Measurements from ENCODE around the gene CMTM4. TPM values are rescaled to one million over a fixed set of nuclear protein-coding genes. Genes with fewer than 3 reads are reported as not detected.
A peak's percentile ranks its signal among the peaks of the same experiment; 100 is the strongest.
"Not testable (repeated sequence)": the region's sequence is repeated elsewhere in the genome, so short reads cannot be mapped to it uniquely, and the experiment has no call there.

CMTM4 gene
- total and polyA plus RNA-seq, 2 experiments from 2014 or later: 3.5 to 21.1 TPM

DNA sequence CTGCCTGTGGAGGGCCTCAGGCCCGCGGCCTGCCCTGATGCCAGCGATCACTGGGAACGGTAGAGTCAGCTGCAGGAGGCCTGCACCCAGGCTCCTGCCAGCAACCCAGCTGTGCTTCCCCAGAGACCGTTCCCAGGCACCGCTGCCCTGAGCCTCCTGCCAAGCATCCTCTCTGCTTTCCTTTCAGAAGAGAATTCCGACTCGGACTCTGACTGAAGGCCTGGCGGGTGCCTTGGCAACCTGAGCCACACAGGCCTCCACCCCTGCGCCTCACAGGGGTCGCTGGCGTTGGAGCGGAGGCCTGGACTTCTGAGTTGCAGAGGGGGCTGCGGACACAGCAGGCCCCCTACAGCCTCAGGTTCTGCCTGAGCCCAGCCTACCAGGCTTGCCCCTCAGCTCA lies 84.1 kb downstream of the CMTM4 start:
- no peak overlapping the region for H3K4me3 ChIP-seq
- H3K9me3 ChIP-seq (ENCODE audit: low read depth): no peaks in the 10 kb centered on the region
- H2AFZ ChIP-seq: no peak overlapping the region
- in situ Hi-C loops (cut with MboI): loop anchor here (10.0 kb wide), 1 partner anchor 92 kb away; no protein-coding TSS in a partner anchor
- H4K20me1 ChIP-seq (ENCODE audit: insufficient read depth): no peaks in the 10 kb centered on the region
- H3K4me2 ChIP-seq (ENCODE audit: unreplicated experiment): no peak overlapping the region
- no peak overlapping the region for H3K9ac ChIP-seq
- no peak for DNase-seq
- peaks cover 15% of the 10 kb centered on the region for H3F3A ChIP-seq (ENCODE audit: insufficient read depth)
- H3K9me2 ChIP-seq (ENCODE audit: insufficient read depth): no peaks in the 10 kb centered on the region
- TF ChIP-seq EZH2phosphoT487 (IDR thresholded peaks at IDR 0.05; ENCODE audit: insufficient read depth, low read depth) (no peak), EZH2 (IDR thresholded peaks at IDR 0.05; ENCODE audit: insufficient read depth, poor library complexity, severe bottlenecking) (no peak)
- H3K4me1 ChIP-seq (ENCODE audit: insufficient read depth): peaks cover 29% of the 10 kb centered on the region
- H3K36me3 ChIP-seq (ENCODE audit: low read depth): peaks cover 7% of the 10 kb centered on the region; the same call in 1 of the 2 replicates
- 84 to 87% methylated on average over 14 of the region's 14 CpGs for WGBS, 2 experiments (ENCODE audit: low coverage in 1 of 2, low lambda C conversion rate in 2 of 2, missing lambda C conversion rate in 2 of 2)
- peaks cover 13% of the 10 kb centered on the region; the same call in 1 of the 2 replicates for H3K79me2 ChIP-seq (ENCODE audit: insufficient read depth)
- H3K27me3 ChIP-seq (replicated peaks; ENCODE audit: insufficient read depth): no peaks in the 10 kb centered on the region
- no peak overlapping the region for H3K27ac ChIP-seq

DNA sequence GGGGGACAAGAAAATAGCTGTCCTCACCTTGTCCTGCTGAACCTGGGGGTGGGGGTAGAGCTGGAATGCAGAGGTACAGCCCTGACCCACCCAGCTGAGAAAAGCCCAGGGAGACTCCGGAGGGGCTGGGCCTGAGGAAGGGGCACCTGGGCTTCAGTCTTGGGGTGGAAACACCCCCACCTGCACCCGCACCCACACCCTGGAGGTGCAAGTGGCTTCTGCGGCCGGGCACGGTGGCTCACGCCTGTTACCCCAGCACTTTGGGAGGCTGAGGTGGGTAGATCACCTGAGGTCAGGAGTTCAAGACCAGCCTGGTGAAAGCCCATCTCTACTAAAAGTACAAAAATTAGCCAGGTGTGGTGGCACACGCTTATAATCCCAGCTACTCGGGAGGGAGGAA lies 84.6 kb downstream of the CMTM4 start:
- H3K4me3 ChIP-seq; H3K9me3 ChIP-seq (ENCODE audit: low read depth); H3K36me3 ChIP-seq (ENCODE audit: low read depth); H4K20me1 ChIP-seq (ENCODE audit: insufficient read depth); H3K4me2 ChIP-seq (ENCODE audit: unreplicated experiment); H2AFZ ChIP-seq; H3K9ac ChIP-seq; H3K27me3 ChIP-seq (replicated peaks; ENCODE audit: insufficient read depth); DNase-seq; H3K9me2 ChIP-seq (ENCODE audit: insufficient read depth); H3K27ac ChIP-seq; H3F3A ChIP-seq (ENCODE audit: insufficient read depth): not testable (repeated sequence)
- in situ Hi-C loops (cut with MboI): loop anchor here (10.0 kb wide), 1 partner anchor 93 kb away; no protein-coding TSS in a partner anchor
- peaks cover 24% of the 10 kb centered on the region for H3K4me1 ChIP-seq (ENCODE audit: insufficient read depth)
- WGBS, 2 experiments (ENCODE audit: low coverage in 1 of 2, low lambda C conversion rate in 2 of 2, missing lambda C conversion rate in 2 of 2): 96 to 97% methylated on average over 8 of the region's 8 CpGs
- peaks cover 17% of the 10 kb centered on the region for H3K79me2 ChIP-seq (ENCODE audit: insufficient read depth)

- Histone ChIP-seq H3K79me2 (ENCODE audit: insufficient read depth) (peaks cover 33% of the 10 kb centered on the region), H3F3A (ENCODE audit: insufficient read depth) (no peaks in the 10 kb centered on the region; the same call in 1 of the 2 replicates), H3K36me3 (ENCODE audit: low read depth) (peaks cover 7% of the 10 kb centered on the region; the same call in 1 of the 2 replicates), H4K20me1 (ENCODE audit: insufficient read depth) (no peaks in the 10 kb centered on the region), H3K9me2 (ENCODE audit: insufficient read depth) (no peaks in the 10 kb centered on the region), H3K27ac (no peak overlapping the region), H3K9ac (no peak overlapping the region), H2AFZ (no peak overlapping the region), H3K9me3 (ENCODE audit: low read depth) (no peaks in the 10 kb centered on the region), H3K4me2 (ENCODE audit: unreplicated experiment) (no peak overlapping the region), H3K27me3 (replicated peaks; ENCODE audit: insufficient read depth) (no peaks in the 10 kb centered on the region), H3K4me1 (ENCODE audit: insufficient read depth) (peaks cover 10% of the 10 kb centered on the region), H3K4me3 (no peak overlapping the region)
- TF ChIP-seq EZH2phosphoT487 (IDR thresholded peaks at IDR 0.05; ENCODE audit: insufficient read depth, low read depth) (no peak), EZH2 (IDR thresholded peaks at IDR 0.05; ENCODE audit: insufficient read depth, poor library complexity, severe bottlenecking) (no peak)
- no peak for DNase-seq
- 90 to 93% methylated on average over 14 of the region's 14 CpGs for WGBS, 2 experiments (ENCODE audit: low coverage in 1 of 2, low lambda C conversion rate in 2 of 2, missing lambda C conversion rate in 2 of 2)
- in situ Hi-C loops (cut with MboI): loop anchor here (10.0 kb wide), 1 partner anchor 95 kb away; no protein-coding TSS in a partner anchor
Measured at GRCh38 chr16:66610111-66610820, 86.3 kb downstream of the CMTM4 start.

GRCh38 chr16:66609139-66609510 lies 87.4 kb downstream of the CMTM4 start:
- WGBS, 2 experiments (ENCODE audit: low coverage in 1 of 2, low lambda C conversion rate in 2 of 2, missing lambda C conversion rate in 2 of 2): 92 to 96% methylated on average over 12 of the region's 12 CpGs
- Histone ChIP-seq H3K79me2 (ENCODE audit: insufficient read depth) (peaks cover 38% of the 10 kb centered on the region), H3K9me3 (ENCODE audit: low read depth) (no peaks in the 10 kb centered on the region), H3F3A (ENCODE audit: insufficient read depth) (no peaks in the 10 kb centered on the region), H2AFZ (no peak overlapping the region), H3K4me2 (ENCODE audit: unreplicated experiment) (no peak overlapping the region), H3K27ac (no peak overlapping the region), H3K4me1 (ENCODE audit: insufficient read depth) (peaks cover 10% of the 10 kb centered on the region), H3K27me3 (replicated peaks; ENCODE audit: insufficient read depth) (no peaks in the 10 kb centered on the region), H3K36me3 (ENCODE audit: low read depth) (peaks cover 7% of the 10 kb centered on the region; the same call in 1 of the 2 replicates), H4K20me1 (ENCODE audit: insufficient read depth) (no peaks in the 10 kb centered on the region), H3K9me2 (ENCODE audit: insufficient read depth) (no peaks in the 10 kb centered on the region), H3K9ac (peak overlapping the region; percentile 52), H3K4me3 (no peak overlapping the region)
- no peak for TF ChIP-seq EZH2phosphoT487 (IDR thresholded peaks at IDR 0.05; ENCODE audit: insufficient read depth, low read depth)
- TF ChIP-seq EZH2 (IDR thresholded peaks at IDR 0.05; ENCODE audit: insufficient read depth, poor library complexity, severe bottlenecking): no peak
- no peak for DNase-seq
- in situ Hi-C loops (cut with MboI): no loop called here
